ENCODE data around the gene KNSTRN. TPM values are rescaled to one million over a fixed set of nuclear protein-coding genes. Genes with fewer than 3 reads are reported as not detected.

The KNSTRN gene
- total RNA-seq, 1 donor = 49.2 TPM

GRCh38 chr15:40430271-40430805 lies 47.8 kb downstream of the KNSTRN start:
- no peak for DNase-seq (ENCODE audit: low read depth)
- no peak overlapping the region for H3K4me3 ChIP-seq (ENCODE audit: low read depth, low read length)
- no peak for TF ChIP-seq CTCF (IDR thresholded peaks at IDR 0.05; ENCODE audit: insufficient read depth, low read depth, low read length)

GRCh38 chr15:40435023-40435709 lies 52.6 kb downstream of the KNSTRN start:
- H3K4me3 ChIP-seq (ENCODE audit: low read depth, low read length) = no peak overlapping the region
- DNase-seq (ENCODE audit: low read depth) = no peak
- TF ChIP-seq CTCF (IDR thresholded peaks at IDR 0.05; ENCODE audit: insufficient read depth, low read depth, low read length) = no peak

- DNase-seq (ENCODE audit: low read depth) = no peak
- peak overlapping the region; percentile 56 for H3K4me3 ChIP-seq (ENCODE audit: low read depth, low read length)
- no peak for TF ChIP-seq CTCF (IDR thresholded peaks at IDR 0.05; ENCODE audit: insufficient read depth, low read depth, low read length)
Measured at GRCh38 chr15:40435710-40436089, 53.2 kb downstream of the KNSTRN start.

GRCh38 chr15:40436116-40436891 lies 53.8 kb downstream of the KNSTRN start:
- DNase-seq (ENCODE audit: low read depth) = no peak
- peak overlapping the region; percentile 56 for H3K4me3 ChIP-seq (ENCODE audit: low read depth, low read length)
- no peak for TF ChIP-seq CTCF (IDR thresholded peaks at IDR 0.05; ENCODE audit: insufficient read depth, low read depth, low read length)

- no peak for DNase-seq (ENCODE audit: low read depth)
- H3K4me3 ChIP-seq (ENCODE audit: low read depth, low read length) = peak overlapping the region; percentile 56
- TF ChIP-seq CTCF (IDR thresholded peaks at IDR 0.05; ENCODE audit: insufficient read depth, low read depth, low read length) = no peak
Measured at GRCh38 chr15:40436892-40437751, 54.6 kb downstream of the KNSTRN start.
